ENCODE results near the gene CD180. TPM values are rescaled to one million over a fixed set of nuclear protein-coding genes. Genes with fewer than 3 reads are reported as not detected.

CD180 gene
- total and polyA plus RNA-seq, 2 donors (not counting 3 experiments of a cell fraction or from before 2014, with no cell fraction given) = not detected

- CTCF ChIA-PET = interaction anchor here (0.6 to 3.2 kb wide), 11 partner anchors 14 to 1102 kb away, joined by 3 to 21 read pairs (median 3); no protein-coding TSS in a partner anchor
- BruUV-seq (replicated peaks) = no TSS peak
- FAIRE-seq (no peak), DNase-seq (ENCODE audit: low read depth, low spot score) (no peak)
- Histone ChIP-seq H3K79me2 (ENCODE audit: control insufficient read depth, insufficient read depth, low read length) (no peaks in the 10 kb centered on the region), H3K27ac (ENCODE audit: insufficient read depth, low read depth, low read length) (no peak overlapping the region), H4K20me1 (replicated peaks; ENCODE audit: control insufficient read depth, extremely low read depth, insufficient read depth, low read length) (no peaks in the 10 kb centered on the region), H3K9me3 (replicated peaks; ENCODE audit: control insufficient read depth, insufficient read depth, low read length) (no peaks in the 10 kb centered on the region), H2AFZ (ENCODE audit: low read depth, low read length) (no peak overlapping the region), H3K27me3 (ENCODE audit: control insufficient read depth in 2 of 2, insufficient read depth in 2 of 2, low read length in 2 of 2) (no peaks in the 10 kb centered on the region), H3K4me3 (replicated peaks in 1 of 3; ENCODE audit: insufficient read depth in 1 of 3, low read depth in 1 of 3, low read length in 3 of 3) (no peak overlapping the region), H3K4me2 (ENCODE audit: insufficient read depth, low read length) (no peak overlapping the region), H3K4me1 (ENCODE audit: control insufficient read depth, extremely low read depth, insufficient read depth, low read length) (no peaks in the 10 kb centered on the region), H3K36me3 (ENCODE audit: control insufficient read depth in 2 of 2, extremely low read depth in 1 of 2, insufficient read depth in 2 of 2, low read length in 2 of 2) (peaks cover 30 to 46% of the 10 kb centered on the region in 2 experiments), H3K9ac (replicated peaks; ENCODE audit: extremely low read depth, insufficient read depth, low read length) (no peak overlapping the region), H3K9me1 (replicated peaks; ENCODE audit: control insufficient read depth, extremely low read depth, insufficient read depth, low read length) (no peaks in the 10 kb centered on the region)
- POLR2A ChIA-PET = interaction anchor here (0.6 kb wide), 1 partner anchor 1845 kb away, joined by 5 read pairs; no protein-coding TSS in a partner anchor
- dilution Hi-C loops (cut with MboI; ENCODE audit: extremely low pct_ligation_motif_present, low sequenced_read_pairs) = loop anchor here (25.0 kb wide), 1 partner anchor 1112 kb away; no protein-coding TSS in a partner anchor
- TF ChIP-seq MYC (IDR thresholded peaks at IDR 0.05; ENCODE audit: low read depth, low read length) (no peak), JUN (IDR thresholded peaks at IDR 0.05; ENCODE audit: borderline replicate concordance, insufficient read depth, insufficient read length, low read depth) (no peak), FOS (IDR thresholded peaks at IDR 0.05; ENCODE audit: borderline replicate concordance, insufficient read depth, low read length) (no peak), GATA2 (IDR thresholded peaks at IDR 0.05; ENCODE audit: insufficient read depth, insufficient read length, low read depth, low read length) (no peak), POLR2A (IDR thresholded peaks at IDR 0.05; ENCODE audit: low read depth, low read length) (no peak), EZH2 (IDR thresholded peaks at IDR 0.05; ENCODE audit: borderline replicate concordance, low read depth, low read length, severe bottlenecking) (no peak), CTCF (IDR thresholded peaks at IDR 0.05; ENCODE audit: extremely low read depth in 1 of 2, insufficient read depth in 1 of 2, low read depth in 1 of 2, low read length in 2 of 2) (no peak), MAX (IDR thresholded peaks at IDR 0.05; ENCODE audit: insufficient read depth, insufficient read length) (no peak), POLR2AphosphoS5 (IDR thresholded peaks at IDR 0.05; ENCODE audit: insufficient read depth, low read depth, low read length) (no peak)
- intact Hi-C loops (cut with micrococcal nuclease) = loop anchor here (10.0 kb wide), 1 partner anchor 345 kb away; no protein-coding TSS in a partner anchor
Measured at GRCh38 chr5:67149951-67150523, 46.6 kb downstream of the CD180 start.
